A549 treated with Hydrocortisone at 1 μM for 4 hours (cell line): ENCODE measurements around the gene CLEC10A. TPM values are rescaled to one million over a fixed set of nuclear protein-coding genes. Genes with fewer than 3 reads are reported as not detected.

ENCODE experiments used
- total RNA-seq: library from RNA; stranded (reverse); fragments of 200-300 nt; extraction: Qiagen RNA extraction; gene quantifications from 5 replicates; pipeline ENCODE4 v1.2.3, GENCODE V29; 2022

The CLEC10A gene
- total RNA-seq: not detected in 5 replicates

GRCh38 chr17:7079581-7080455 is at the start of gene CLEC10A:
TSS of gene CLEC10A (minus strand) at chr17:7080251. CDS start at chr17:7078812, 1,439 bp downstream.

GRCh38 chr17:7114241-7114874 is 34.3 kb upstream of the CLEC10A start, which contains the start of gene ASGR2:
TSS of gene ASGR2 (minus strand) at chr17:7114822. CDS start at chr17:7114240, 582 bp downstream.

GRCh38 chr17:7043497-7044198 is 36.4 kb downstream of the CLEC10A start, which contains the start of gene SLC16A11:
TSS of gene SLC16A11 (minus strand) at chr17:7044092. CDS start at chr17:7043513, 579 bp downstream.

GRCh38 chr17:7035591-7036368 is 44.3 kb downstream of the CLEC10A start, which contains the start of gene SLC16A13:
TSS of gene SLC16A13 (plus strand) at chr17:7036015. CDS start at chr17:7036383, 368 bp downstream.

Other genes starting within 250 kb of the CLEC10A start
- gene TEKT1, start 248.5 kb downstream of the CLEC10A start, total RNA-seq: 0.03 to 0.27 TPM (median 0.16 TPM) in 5 replicates
- gene ALOX12, start 84.2 kb downstream of the CLEC10A start, total RNA-seq: not detected in 5 replicates
- gene RNASEK, start 67.6 kb downstream of the CLEC10A start, total RNA-seq: 435 to 504 TPM (median 443 TPM) in 5 replicates
- not detected in 5 replicates for gene BCL6B, start 57.2 kb downstream of the CLEC10A start, total RNA-seq
- gene SLC16A13, start 44.2 kb downstream of the CLEC10A start, total RNA-seq: 6.5 to 9.3 TPM (median 8.9 TPM) in 5 replicates
- not detected in 5 replicates for gene SLC16A11, start 36.2 kb downstream of the CLEC10A start, total RNA-seq
- 0.12 to 0.16 TPM in 2 of 5 replicates, not detected in the others for gene ASGR2, start 34.6 kb upstream of the CLEC10A start, total RNA-seq
- gene ASGR1, start 99.1 kb upstream of the CLEC10A start, total RNA-seq: 0.70 to 1.4 TPM (median 0.89 TPM) in 5 replicates
- gene DLG4, start 139.6 kb upstream of the CLEC10A start, total RNA-seq: 5.7 to 7.8 TPM (median 6.6 TPM) in 5 replicates
- gene ACADVL, start 139.7 kb upstream of the CLEC10A start, total RNA-seq: 322 to 414 TPM (median 394 TPM) in 5 replicates
- 37.0 to 41.9 TPM (median 40.1 TPM) in 5 replicates for gene DVL2, start 154.3 kb upstream of the CLEC10A start, total RNA-seq
- 89.8 to 111 TPM (median 96.3 TPM) in 5 replicates for gene PHF23, start 159.2 kb upstream of the CLEC10A start, total RNA-seq
- gene GABARAP, start 162.2 kb upstream of the CLEC10A start, total RNA-seq: 685 to 777 TPM (median 698 TPM) in 5 replicates
- 222 to 242 TPM (median 228 TPM) in 5 replicates for gene CTDNEP1, start 171.5 kb upstream of the CLEC10A start, total RNA-seq
- gene ELP5, start 172.0 kb upstream of the CLEC10A start, total RNA-seq: 125 to 155 TPM (median 140 TPM) in 5 replicates
- 2.2 to 3.7 TPM (median 2.6 TPM) in 5 replicates for gene CLDN7, start 182.2 kb upstream of the CLEC10A start, total RNA-seq
- 0.39 to 0.59 TPM (median 0.50 TPM) in 5 replicates for gene SLC2A4, start 201.5 kb upstream of the CLEC10A start, total RNA-seq
- gene YBX2, start 214.4 kb upstream of the CLEC10A start, total RNA-seq: 0.43 to 0.55 TPM (median 0.44 TPM) in 5 replicates
- 1,618 to 1,808 TPM (median 1,704 TPM) in 5 replicates for gene EIF5A, start 227.4 kb upstream of the CLEC10A start, total RNA-seq
- 73.9 to 101 TPM (median 95.3 TPM) in 5 replicates for gene GPS2, start 235.1 kb upstream of the CLEC10A start, total RNA-seq
- 26.4 to 30.2 TPM (median 28.4 TPM) in 5 replicates for gene NEURL4, start 249.1 kb upstream of the CLEC10A start, total RNA-seq